K562 (cell line): ENCODE results near the gene DEDD2. TPM values are rescaled to one million over a fixed set of nuclear protein-coding genes. Genes with fewer than 3 reads are reported as not detected.

Experiments used
- DACH1 ChIP-seq: fragments of 450-650 bp; IDR thresholded peaks from 2 replicates; pipeline ENCODE4 v1.6.1; 2018; ENCODE audit not compliant: partially characterized antibody
- SUPT5H ChIP-seq: fragments of 450-650 bp; IDR thresholded peaks from 2 replicates; pipeline ENCODE4 v1.6.1; 2016
- polyA plus RNA-seq, 8 experiments: library from polyadenylated mRNA; depleted of rRNA in 4 of 8; stranded (reverse) in 5 of 8; unstranded in 3 of 8; fragments of >200 nt; fragmentation: Nextera tagmentation in 2 of 8; fragmentation: Illumina TruSeq in 1 of 8; extraction: Ambion mirVana in 2 of 8; extraction: Trizol in 1 of 8; gene quantifications; 2 replicates each; pipeline versions ENCODE4 v1.2.1 to v1.2.3, GENCODE V29; 2011 to 2014; ENCODE audit warnings: inconsistent platforms in 1 of 8, missing spikeins in 1 of 8
- total RNA-seq, 7 experiments: library from RNA; depleted of rRNA in 6 of 7; stranded (reverse); fragments of >200 nt in 6 of 7; fragmentation: Illumina TruSeq in 2 of 7; extraction: Trizol in 2 of 7; gene quantifications; 2 replicates each; pipeline versions ENCODE4 v1.2.1 to v1.2.3, GENCODE V29; 2011 to 2021; ENCODE audit warnings: low replicate concordance in 1 of 7
- TF ChIP-seq, protein P1 (sequence below): sonication (generic); formaldehyde crosslinking; IDR thresholded peaks from 2 replicates; pipeline ENCODE4 v1.8.1; 2023; ENCODE audit warnings: missing genetic modification reagents, mild to moderate bottlenecking, borderline replicate concordance

The DEDD2 gene
- total and polyA plus RNA-seq, 9 of the 15 experiments (the other 6 are each of a cell fraction or from before 2014, with no cell fraction given), result 4.3 to 43.0 (median 29.2) TPM

DNA sequence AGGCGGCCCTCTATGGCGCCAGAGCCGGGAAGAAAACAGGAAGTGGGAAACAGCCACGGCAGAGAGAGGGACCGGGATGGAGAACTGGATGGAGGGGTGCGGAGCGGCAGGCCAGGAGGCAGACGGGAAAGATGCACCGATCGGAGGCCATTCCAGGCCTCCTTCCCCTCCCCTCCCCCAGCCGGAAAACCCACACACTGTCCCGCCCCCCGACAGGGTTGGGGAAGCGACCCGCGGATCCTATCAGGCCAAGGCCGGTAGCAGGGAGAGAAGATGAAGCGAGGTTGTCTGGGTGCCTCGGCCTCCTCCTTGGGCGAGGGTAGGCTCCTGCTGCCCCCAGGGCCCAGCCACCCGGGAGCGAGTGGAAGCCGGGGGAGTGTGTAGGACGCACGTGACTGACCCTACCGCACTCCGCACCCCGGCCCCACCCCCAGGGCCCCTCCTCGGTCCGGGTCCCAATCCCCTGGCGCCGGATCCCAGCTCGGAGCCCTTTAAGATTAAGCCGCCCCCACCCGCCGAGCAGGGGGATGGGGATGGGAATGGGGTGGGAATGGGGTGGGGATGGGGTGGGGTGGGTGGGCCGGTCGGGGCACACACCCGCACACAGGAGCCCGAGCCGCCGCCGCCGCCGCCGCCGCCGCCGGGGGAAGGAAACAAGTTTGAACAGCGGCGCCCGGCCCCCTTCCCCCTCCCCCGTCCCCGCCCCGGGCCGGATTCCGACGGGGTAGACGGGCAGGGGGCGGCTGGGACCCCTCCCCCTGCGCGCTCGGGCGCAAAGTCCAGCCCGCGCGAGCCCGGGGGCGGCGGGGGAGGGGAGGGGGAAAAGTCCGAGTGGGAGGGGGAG is 36.0 kb upstream of the DEDD2 start (continued):
- TF ChIP-seq, protein P1, sequence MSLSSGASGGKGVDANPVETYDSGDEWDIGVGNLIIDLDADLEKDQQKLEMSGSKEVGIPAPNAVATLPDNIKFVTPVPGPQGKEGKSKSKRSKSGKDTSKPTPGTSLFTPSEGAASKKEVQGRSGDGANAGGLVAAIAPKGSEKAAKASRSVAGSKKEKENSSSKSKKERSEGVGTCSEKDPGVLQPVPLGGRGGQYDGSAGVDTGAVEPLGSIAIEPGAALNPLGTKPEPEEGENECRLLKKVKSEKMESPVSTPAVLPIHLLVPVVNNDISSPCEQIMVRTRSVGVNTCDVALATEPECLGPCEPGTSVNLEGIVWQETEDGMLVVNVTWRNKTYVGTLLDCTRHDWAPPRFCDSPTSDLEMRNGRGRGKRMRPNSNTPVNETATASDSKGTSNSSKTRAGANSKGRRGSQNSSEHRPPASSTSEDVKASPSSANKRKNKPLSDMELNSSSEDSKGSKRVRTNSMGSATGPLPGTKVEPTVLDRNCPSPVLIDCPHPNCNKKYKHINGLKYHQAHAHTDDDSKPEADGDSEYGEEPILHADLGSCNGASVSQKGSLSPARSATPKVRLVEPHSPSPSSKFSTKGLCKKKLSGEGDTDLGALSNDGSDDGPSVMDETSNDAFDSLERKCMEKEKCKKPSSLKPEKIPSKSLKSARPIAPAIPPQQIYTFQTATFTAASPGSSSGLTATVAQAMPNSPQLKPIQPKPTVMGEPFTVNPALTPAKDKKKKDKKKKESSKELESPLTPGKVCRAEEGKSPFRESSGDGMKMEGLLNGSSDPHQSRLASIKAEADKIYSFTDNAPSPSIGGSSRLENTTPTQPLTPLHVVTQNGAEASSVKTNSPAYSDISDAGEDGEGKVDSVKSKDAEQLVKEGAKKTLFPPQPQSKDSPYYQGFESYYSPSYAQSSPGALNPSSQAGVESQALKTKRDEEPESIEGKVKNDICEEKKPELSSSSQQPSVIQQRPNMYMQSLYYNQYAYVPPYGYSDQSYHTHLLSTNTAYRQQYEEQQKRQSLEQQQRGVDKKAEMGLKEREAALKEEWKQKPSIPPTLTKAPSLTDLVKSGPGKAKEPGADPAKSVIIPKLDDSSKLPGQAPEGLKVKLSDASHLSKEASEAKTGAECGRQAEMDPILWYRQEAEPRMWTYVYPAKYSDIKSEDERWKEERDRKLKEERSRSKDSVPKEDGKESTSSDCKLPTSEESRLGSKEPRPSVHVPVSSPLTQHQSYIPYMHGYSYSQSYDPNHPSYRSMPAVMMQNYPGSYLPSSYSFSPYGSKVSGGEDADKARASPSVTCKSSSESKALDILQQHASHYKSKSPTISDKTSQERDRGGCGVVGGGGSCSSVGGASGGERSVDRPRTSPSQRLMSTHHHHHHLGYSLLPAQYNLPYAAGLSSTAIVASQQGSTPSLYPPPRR (CRISPR knock-in tag), result no peak
- TF ChIP-seq SUPT5H, result peak; percentile 36; the same call in 1 of the 2 replicates
- TF ChIP-seq DACH1, result no peak
